ENCODE measurements around the gene SLC47A1. TPM values are rescaled to one million over a fixed set of nuclear protein-coding genes. Genes with fewer than 3 reads are reported as not detected.
"Not testable (repeated sequence)": the region's sequence is repeated elsewhere in the genome, so short reads cannot be mapped to it uniquely, and the experiment has no call there.

SLC47A1 gene, protein sequence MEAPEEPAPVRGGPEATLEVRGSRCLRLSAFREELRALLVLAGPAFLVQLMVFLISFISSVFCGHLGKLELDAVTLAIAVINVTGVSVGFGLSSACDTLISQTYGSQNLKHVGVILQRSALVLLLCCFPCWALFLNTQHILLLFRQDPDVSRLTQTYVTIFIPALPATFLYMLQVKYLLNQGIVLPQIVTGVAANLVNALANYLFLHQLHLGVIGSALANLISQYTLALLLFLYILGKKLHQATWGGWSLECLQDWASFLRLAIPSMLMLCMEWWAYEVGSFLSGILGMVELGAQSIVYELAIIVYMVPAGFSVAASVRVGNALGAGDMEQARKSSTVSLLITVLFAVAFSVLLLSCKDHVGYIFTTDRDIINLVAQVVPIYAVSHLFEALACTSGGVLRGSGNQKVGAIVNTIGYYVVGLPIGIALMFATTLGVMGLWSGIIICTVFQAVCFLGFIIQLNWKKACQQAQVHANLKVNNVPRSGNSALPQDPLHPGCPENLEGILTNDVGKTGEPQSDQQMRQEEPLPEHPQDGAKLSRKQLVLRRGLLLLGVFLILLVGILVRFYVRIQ
- 0.26 and 0.44 TPM in 2 replicates for total RNA-seq

DNA sequence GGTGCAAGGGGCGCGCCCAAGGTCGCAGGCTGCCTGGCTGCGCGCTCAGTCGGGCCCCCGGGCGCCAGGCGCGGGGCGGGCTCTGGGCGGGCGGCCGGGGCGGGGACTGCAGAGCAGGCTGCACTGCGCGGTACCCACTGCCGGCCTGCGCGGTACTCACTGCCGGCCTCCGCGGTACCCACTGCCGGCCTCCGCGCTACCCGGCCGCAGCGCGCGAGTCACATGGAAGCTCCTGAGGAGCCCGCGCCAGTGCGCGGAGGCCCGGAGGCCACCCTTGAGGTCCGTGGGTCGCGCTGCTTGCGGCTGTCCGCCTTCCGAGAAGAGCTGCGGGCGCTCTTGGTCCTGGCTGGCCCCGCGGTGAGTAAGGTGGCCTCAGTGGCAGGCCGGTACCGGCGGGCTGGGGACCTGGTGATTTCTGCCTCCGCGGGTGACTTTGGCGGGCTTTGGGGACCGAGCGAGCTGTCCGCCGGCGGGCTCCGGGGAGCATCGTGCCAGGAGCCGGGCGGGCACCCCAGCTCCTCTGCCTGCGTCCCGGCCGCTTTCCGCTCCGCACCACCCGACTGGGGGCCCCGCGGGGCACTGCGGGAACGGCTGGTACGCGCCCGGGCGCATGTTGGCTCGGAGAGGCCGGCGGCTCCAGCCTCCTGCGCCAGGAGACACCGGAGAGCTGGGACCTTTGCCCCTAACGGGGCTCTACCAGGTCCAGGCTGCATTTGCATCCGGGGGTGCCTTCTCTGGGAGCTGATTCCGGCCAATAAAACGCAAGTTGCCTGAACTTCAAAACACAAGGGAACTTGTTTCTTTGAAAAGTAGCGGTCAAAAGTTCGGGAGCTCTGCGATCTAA lies at the start of gene SLC47A1:
Gene SLC47A1 (plus strand): TSS at position 137 of the 844 bp plus-strand sequence. CDS start 86 bp downstream, at position 223.
- no peak for DNase-seq (ENCODE audit: low spot score)
- Mint-ChIP-seq H3K27ac (no peak within 1 kb of the TSS), H3K4me1 (ENCODE audit: low read depth) (peaks cover 7% of the 10 kb centered on the region), H3K4me3 (peak within 1 kb of the TSS; percentile 32), H3K36me3 (ENCODE audit: low read depth) (no peaks in the 10 kb centered on the region), H3K27me3 (ENCODE audit: insufficient read depth) (peaks cover 46% of the 10 kb centered on the region), H3K9me3 (no peaks in the 10 kb centered on the region)
- intact Hi-C loops (cut with micrococcal nuclease), result no loop called here

DNA sequence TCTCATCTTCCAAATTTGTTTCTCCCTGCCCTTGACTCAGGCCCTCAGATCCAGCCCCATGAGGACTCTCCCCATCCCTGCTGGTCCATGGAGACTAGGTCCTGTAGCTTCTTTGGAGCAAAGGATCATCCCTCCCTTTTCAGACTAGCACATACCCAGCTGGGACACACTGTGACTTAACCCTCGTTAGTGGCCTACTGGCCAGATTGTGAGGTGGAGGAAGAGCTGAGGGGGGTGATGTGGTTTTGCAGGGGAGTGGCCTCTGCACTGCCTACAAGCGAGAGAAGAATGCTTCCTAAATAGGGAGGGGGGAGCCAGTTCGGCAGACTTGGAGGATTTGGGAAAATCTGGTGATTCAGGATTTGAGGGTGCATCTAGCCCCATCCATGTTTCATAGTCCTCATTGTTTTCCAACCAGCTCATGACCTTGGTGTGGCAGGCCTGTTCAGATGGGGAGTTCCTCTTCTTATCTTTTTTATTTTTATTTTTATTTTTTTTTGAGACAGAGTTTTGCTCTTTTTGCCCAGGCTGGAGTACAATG lies 47.8 kb upstream of the SLC47A1 start:
- Mint-ChIP-seq H3K9me3 (no peaks in the 10 kb centered on the region), H3K4me3 (no peak overlapping the region), H3K27me3 (ENCODE audit: insufficient read depth) (peaks cover 1% of the 10 kb centered on the region), H3K4me1 (ENCODE audit: low read depth) (no peaks in the 10 kb centered on the region), H3K36me3 (ENCODE audit: low read depth) (no peaks in the 10 kb centered on the region), H3K27ac (no peak overlapping the region)
- no peak for DNase-seq (ENCODE audit: low spot score)
- intact Hi-C loops (cut with micrococcal nuclease), result no loop called here

DNA sequence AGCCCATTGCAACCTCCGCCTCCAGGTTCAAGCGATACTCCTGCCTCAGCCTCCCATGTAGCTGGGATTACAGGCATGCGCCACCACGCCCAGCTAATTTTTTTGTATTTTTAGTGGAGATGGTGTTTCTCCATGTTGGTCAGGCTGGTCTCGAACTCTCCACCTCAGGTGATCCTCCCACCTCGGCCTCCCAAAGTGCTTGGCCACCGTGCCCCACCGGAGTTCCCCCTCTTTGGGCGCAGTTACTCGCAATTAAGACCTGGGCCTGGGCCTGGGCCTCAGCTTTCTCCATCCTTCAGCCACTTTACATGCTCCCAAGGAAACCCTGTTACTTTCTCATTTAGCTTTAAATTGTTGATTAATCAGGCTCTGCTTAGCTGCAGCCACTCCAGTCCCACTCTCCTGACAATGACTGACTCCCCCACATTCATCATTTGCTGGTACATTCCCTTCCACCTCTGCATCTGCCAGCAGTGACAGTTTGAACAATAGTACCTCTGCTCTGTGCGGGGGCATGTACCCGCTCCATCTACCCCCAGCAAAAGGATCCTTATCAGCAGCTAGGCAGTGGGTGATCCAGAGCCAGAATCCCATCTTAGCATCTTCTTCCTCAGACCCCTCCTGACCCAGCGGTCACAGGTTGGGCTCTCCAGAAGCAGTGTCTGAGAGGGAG lies 47.2 kb upstream of the SLC47A1 start:
- Mint-ChIP-seq H3K9me3 (no peaks in the 10 kb centered on the region), H3K4me1 (ENCODE audit: low read depth) (no peaks in the 10 kb centered on the region), H3K4me3 (no peak overlapping the region), H3K27ac (no peak overlapping the region), H3K27me3 (ENCODE audit: insufficient read depth) (peaks cover 1% of the 10 kb centered on the region), H3K36me3 (ENCODE audit: low read depth) (no peaks in the 10 kb centered on the region)
- no peak for DNase-seq (ENCODE audit: low spot score)
- intact Hi-C loops (cut with micrococcal nuclease), result no loop called here

DNA sequence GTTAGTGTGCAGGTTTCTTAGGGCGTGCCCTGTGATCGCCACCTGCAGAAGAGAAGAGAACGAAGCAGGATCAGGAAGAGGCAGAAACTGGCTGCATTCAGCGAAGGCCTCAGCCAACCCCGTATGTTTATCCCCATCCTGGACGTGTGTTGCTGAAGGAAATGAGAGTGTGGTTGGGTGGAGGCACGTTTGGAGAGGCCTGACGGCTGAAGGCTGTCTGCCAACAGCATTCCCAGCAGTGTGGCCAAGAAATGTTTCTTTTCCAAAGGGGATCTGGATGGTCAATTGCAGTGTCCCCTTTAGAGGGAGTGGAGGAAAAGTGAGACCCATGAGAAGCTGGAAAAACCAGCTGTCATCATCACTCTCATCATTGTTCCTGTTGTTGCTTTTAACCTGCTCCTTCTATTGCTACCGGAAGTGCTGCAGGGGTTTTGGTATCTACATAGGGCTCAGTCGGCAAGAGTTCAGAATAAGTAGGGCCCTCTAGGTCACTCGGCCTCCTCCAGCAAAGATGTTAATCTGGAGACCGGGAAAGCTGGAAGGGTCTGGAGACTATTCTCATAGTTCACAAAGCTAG lies 46.5 kb upstream of the SLC47A1 start:
- no peaks in the 10 kb centered on the region for H3K9me3 Mint-ChIP-seq
- no peaks in the 10 kb centered on the region for H3K36me3 Mint-ChIP-seq (ENCODE audit: low read depth)
- H3K27ac Mint-ChIP-seq, result no peak overlapping the region
- no peak overlapping the region for H3K4me3 Mint-ChIP-seq
- peaks cover 2% of the 10 kb centered on the region for H3K27me3 Mint-ChIP-seq (ENCODE audit: insufficient read depth)
- intact Hi-C loops (cut with micrococcal nuclease), result no loop called here
- no peaks in the 10 kb centered on the region for H3K4me1 Mint-ChIP-seq (ENCODE audit: low read depth)
- no peak for DNase-seq (ENCODE audit: low spot score)

DNA sequence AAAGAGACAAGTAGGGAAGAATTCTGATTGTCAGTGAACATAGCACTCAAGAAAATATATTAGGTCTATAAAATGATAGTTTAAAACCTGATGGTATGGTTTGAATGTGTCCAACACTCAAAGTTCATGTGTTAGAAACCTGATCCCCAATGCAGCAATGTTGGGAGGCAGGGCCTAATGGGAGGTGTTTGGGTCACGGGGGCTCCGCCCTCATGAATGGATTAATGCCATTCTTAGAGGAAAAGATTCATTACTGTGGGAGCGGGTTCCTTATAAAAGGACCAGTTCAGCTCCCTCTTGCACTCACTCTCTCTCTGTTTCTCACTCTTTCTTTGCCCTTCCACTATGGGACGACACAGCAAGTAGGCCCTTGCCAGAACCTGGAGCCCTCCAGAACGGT lies 41.5 kb upstream of the SLC47A1 start:
- intact Hi-C loops (cut with micrococcal nuclease), result no loop called here
- no peaks in the 10 kb centered on the region for H3K36me3 Mint-ChIP-seq (ENCODE audit: low read depth)
- H3K4me3 Mint-ChIP-seq, result no peak overlapping the region
- DNase-seq (ENCODE audit: low spot score), result no peak
- no peaks in the 10 kb centered on the region for H3K9me3 Mint-ChIP-seq
- H3K27ac Mint-ChIP-seq, result no peak overlapping the region
- no peaks in the 10 kb centered on the region for H3K4me1 Mint-ChIP-seq (ENCODE audit: low read depth)
- H3K27me3 Mint-ChIP-seq (ENCODE audit: insufficient read depth), result peaks cover 2% of the 10 kb centered on the region

DNA sequence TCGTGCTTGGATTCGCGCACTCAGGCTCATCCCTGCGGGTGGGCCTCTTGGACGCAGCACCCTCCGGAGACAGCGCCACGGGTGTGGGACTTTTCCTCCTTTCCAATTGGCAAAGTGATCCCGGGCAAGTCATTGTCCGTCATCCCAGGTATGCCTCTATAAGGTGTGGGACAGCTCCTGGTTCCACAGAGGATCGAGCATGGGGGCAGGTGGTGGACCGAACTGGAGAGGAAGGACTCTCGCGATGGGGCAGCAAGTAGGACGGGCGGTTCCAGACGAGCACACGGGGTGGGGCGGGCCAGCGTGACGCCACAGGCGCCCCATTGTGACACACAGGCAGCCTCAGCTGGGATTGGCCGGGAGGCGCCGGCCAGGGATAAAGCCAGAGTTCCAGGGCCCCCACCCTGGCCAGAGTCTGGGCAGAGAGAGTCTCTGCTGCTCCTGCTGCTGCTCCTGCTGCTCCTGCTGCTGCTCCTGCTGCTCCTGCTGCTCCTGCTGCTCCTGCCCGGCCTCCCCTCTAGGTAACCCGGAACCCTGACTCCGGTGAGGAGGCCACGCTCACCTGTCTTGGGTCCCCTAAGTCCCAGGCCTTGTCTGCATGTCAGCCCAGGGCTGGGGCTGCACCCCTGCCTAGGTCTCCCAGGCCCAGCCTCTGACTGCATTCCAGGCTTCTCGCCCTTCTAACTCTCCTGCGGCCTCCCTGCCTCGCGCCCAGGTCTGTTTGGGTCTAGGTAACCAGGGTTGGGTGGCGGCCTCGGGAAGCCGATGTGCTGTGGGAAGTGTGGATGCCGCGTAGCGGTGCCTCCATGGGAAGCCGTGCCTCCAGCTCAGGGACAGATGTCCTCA lies 38.5 kb upstream of the SLC47A1 start:
- Mint-ChIP-seq H3K36me3 (ENCODE audit: low read depth) (no peaks in the 10 kb centered on the region), H3K4me1 (ENCODE audit: low read depth) (no peaks in the 10 kb centered on the region), H3K27me3 (ENCODE audit: insufficient read depth) (peaks cover 7% of the 10 kb centered on the region), H3K27ac (no peak overlapping the region), H3K9me3 (no peaks in the 10 kb centered on the region), H3K4me3 (no peak overlapping the region)
- intact Hi-C loops (cut with micrococcal nuclease), result no loop called here
- DNase-seq (ENCODE audit: low spot score), result no peak

DNA sequence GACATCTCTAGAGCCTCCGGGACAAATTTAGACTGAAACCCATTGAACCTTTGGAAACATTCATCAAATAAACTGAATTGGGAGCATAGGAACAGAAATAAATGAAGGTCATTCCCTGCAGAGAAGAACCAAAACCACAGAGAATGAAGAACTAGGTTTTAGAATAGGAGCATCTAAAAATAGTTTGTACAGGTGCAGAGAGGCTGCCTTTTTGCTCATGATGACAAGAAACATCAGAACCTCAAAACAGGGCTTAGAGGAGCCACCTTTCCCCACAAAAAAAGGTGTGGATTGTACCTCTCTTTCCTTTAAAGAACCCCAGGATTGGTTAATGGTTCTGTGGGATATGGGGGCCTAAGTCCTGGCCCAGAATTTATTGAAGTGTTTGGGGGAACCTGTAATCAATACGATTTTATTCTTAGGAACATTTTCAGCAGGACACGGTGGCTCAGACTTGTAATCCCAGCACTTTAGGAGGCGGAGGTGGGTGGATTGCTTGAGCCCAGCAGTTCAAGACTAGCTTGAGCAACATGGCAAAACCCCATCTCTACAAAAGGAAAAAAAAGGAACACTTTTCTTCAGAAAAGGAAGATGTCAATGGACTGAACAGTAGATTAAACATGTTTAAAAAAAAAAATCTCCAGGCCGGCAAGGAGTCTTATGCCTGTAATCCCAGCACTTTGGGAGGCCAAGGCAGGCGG lies 37.7 kb upstream of the SLC47A1 start:
- H3K27me3 Mint-ChIP-seq (ENCODE audit: insufficient read depth), result peaks cover 7% of the 10 kb centered on the region
- no peaks in the 10 kb centered on the region for H3K36me3 Mint-ChIP-seq (ENCODE audit: low read depth)
- H3K27ac Mint-ChIP-seq, result no peak overlapping the region
- H3K4me1 Mint-ChIP-seq (ENCODE audit: low read depth), result no peaks in the 10 kb centered on the region
- intact Hi-C loops (cut with micrococcal nuclease), result no loop called here
- no peak overlapping the region for H3K4me3 Mint-ChIP-seq
- no peak for DNase-seq (ENCODE audit: low spot score)
- H3K9me3 Mint-ChIP-seq, result no peaks in the 10 kb centered on the region

DNA sequence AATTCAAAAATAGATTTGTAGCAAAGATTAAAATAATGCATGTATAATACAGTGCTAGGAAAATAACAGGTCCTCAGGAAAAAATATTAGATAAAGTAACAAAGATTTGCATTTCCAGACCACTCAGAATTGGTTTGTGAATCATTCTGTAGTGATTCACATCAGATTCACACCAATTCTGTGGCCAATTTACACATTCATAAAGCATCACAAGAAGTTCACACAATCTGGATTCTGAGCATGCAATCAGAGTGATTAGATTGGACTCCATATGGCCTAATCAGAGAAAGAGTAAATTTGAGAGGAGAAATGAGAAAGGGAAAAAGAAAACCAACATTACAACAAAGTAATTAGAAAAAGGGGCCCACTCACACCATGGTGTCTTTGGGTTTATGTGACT lies 36.0 kb upstream of the SLC47A1 start:
- Mint-ChIP-seq H3K36me3 (ENCODE audit: low read depth) (no peaks in the 10 kb centered on the region), H3K27ac (no peak overlapping the region), H3K4me3 (no peak overlapping the region), H3K9me3 (no peaks in the 10 kb centered on the region), H3K27me3 (ENCODE audit: insufficient read depth) (peaks cover 7% of the 10 kb centered on the region), H3K4me1 (ENCODE audit: low read depth) (peaks cover 2% of the 10 kb centered on the region)
- intact Hi-C loops (cut with micrococcal nuclease), result no loop called here
- DNase-seq (ENCODE audit: low spot score), result no peak

DNA sequence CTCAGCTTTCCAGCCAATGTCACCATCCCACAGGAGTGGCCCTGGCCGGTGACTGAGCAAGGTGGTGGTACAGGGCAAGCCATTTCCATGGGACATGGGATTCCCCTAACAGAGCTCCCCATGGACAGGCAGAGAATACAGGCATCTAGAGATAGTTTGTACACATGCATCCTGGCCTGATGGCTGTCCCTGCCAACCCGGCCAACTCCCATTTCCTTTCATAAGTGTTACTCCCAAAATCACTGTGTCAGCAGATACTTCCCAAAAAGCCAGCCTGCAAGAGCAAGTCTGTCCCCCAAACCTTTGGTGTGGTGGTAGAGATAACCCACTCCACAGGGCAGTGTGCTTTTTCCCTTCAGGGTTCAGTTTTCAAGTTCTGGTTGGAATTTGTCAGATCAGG lies 32.4 kb upstream of the SLC47A1 start:
- no peak overlapping the region for H3K4me3 Mint-ChIP-seq
- H3K27ac Mint-ChIP-seq, result no peak overlapping the region
- H3K4me1 Mint-ChIP-seq (ENCODE audit: low read depth), result peaks cover 5% of the 10 kb centered on the region
- H3K36me3 Mint-ChIP-seq (ENCODE audit: low read depth), result no peaks in the 10 kb centered on the region
- H3K27me3 Mint-ChIP-seq (ENCODE audit: insufficient read depth), result peaks cover 17% of the 10 kb centered on the region
- no peaks in the 10 kb centered on the region for H3K9me3 Mint-ChIP-seq
- no peak for DNase-seq (ENCODE audit: low spot score)
- intact Hi-C loops (cut with micrococcal nuclease), result no loop called here

DNA sequence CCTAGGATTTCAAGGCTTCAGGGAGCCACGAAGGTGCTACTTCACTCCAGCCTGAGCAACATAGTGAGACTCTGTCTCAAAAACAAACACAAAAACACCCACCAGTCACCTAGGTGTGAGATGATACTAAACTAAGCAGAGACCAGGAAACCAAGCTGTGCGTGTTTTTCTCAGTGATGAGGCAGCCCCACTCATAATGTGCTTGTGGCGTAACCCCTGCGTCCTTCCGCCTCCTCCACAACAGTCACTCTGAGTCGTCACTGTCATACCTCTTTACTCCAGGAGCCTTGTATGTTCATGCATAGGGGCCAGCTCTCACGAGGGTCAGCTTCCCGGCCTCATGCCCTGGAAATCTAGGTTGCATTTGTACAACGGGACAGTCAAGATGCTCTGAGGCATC lies 31.1 kb upstream of the SLC47A1 start:
- peak overlapping the region; percentile 70 for H3K27ac Mint-ChIP-seq
- H3K27me3 Mint-ChIP-seq (ENCODE audit: insufficient read depth), result peaks cover 19% of the 10 kb centered on the region
- no peaks in the 10 kb centered on the region for H3K36me3 Mint-ChIP-seq (ENCODE audit: low read depth)
- peak; percentile 34 for DNase-seq (ENCODE audit: low spot score)
- peaks cover 5% of the 10 kb centered on the region for H3K4me1 Mint-ChIP-seq (ENCODE audit: low read depth)
- no peaks in the 10 kb centered on the region for H3K9me3 Mint-ChIP-seq
- no peak overlapping the region for H3K4me3 Mint-ChIP-seq
- intact Hi-C loops (cut with micrococcal nuclease), result loop anchor here (2.0 kb wide), 1 partner anchor 140 kb away; the partner anchor contains the start of gene B9D1

DNA sequence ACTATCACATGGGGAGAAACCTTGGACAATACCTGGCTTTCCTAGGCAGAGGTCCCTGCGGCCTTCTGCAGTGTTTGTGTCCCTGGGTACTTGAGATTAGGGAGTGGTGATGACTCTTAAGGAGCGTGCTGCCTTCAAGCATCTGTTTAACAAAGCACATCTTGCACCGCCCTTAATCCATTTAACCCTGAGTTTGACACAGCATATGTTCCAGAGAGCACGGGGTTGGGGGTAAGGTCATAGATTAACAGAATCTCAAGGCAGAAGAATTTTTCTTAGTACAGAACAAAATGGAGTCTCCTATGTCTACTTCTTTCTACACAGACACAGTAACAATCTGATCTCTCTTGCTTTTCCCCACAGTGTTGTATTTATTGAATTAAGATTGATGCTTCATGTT lies 28.1 kb upstream of the SLC47A1 start:
- H3K4me1 Mint-ChIP-seq (ENCODE audit: low read depth), result peaks cover 16% of the 10 kb centered on the region
- not testable (repeated sequence) for H3K27ac Mint-ChIP-seq; H3K9me3 Mint-ChIP-seq; DNase-seq (ENCODE audit: low spot score); H3K36me3 Mint-ChIP-seq (ENCODE audit: low read depth)
- H3K4me3 Mint-ChIP-seq, result peak overlapping the region; percentile 19
- peaks cover 20% of the 10 kb centered on the region for H3K27me3 Mint-ChIP-seq (ENCODE audit: insufficient read depth)
- intact Hi-C loops (cut with micrococcal nuclease), result loop anchor here (5.0 kb wide), 1 partner anchor 128 kb away; the partner anchor contains the start of gene MAPK7

Measured in activated T-helper 1 cell treated with anti-CD3 and anti-CD28 coated beads, Interleukin-12 subunit alpha, Interleukin-12 subunit beta, Interleukin-2, Interleukin-4 antibody, amounts not matched to agents 30 ng/mL and 10 ng/mL and 1 ng/mL, durations not matched to agents 14 hours and 24 hours and 36 hours (primary cell).